GM19099 (cell line): ENCODE results near the gene GNAS-AS1.

Experiments
- POLR2A ChIP-seq: IDR thresholded peaks from 3 replicates; pipeline ENCODE4 v1.6.1; 2011; ENCODE audit warnings: low read depth; ENCODE audit not compliant: insufficient read length; ENCODE audit errors: extremely low read depth

The GNAS-AS1 gene

DNA sequence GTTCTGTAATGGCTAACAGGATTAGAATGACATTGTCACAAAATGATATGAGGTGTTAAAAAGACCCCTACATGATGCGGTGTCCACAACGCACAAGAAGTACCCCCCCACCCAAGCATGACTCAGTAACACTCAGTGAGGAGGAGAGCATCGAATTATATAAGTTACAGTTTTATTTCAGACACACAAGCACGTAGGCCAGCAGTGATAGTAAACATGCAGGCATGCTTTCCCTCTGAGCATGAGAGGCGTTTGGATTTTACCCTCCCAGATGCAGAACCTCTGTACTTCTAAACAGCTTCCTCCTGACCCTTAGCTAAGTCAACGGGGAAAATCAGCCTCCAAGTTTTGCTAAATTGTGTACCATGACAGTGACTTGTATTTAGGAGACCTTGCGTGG, 25.7 kb upstream of the GNAS-AS1 start:
- no peak for TF ChIP-seq POLR2A

DNA sequence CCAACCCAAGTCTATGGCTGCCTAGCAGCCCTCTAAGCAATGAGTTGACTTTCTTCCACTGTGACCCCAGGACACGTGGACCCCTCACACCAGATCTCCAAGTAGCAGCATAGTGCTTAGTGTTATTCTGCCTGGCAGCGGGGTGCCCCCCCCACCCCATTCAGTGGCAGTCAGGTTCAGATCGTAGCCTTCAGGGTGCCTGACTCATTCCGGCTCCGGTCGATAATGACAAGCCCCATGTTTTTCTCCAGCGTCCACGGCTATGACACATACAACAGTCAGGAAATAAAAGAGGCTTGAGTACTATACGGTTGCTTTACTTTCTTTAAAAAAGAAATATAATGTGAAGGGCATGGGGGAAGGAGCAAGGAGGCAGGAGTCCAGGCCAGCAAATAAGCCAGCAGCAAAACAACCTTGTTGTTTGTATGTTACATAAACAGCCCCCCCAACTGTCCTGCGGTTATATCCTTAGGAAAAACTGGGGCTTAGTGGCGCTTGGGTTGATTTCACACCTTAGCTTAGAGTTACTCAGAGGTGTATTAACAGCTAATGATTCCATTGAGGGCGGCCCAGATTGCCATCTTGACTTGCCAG, 24.9 kb upstream of the GNAS-AS1 start:
- no peak for TF ChIP-seq POLR2A

- no peak for TF ChIP-seq POLR2A
Measured at GRCh38 chr20:58875111-58875510, 24.4 kb upstream of the GNAS-AS1 start.

- no peak for TF ChIP-seq POLR2A
Measured at GRCh38 chr20:58874469-58874868, 23.8 kb upstream of the GNAS-AS1 start.

- no peak for TF ChIP-seq POLR2A
Measured at GRCh38 chr20:58871533-58872102, 20.9 kb upstream of the GNAS-AS1 start.

GRCh38 chr20:58870293-58871014, 19.8 kb upstream of the GNAS-AS1 start:
- no peak for TF ChIP-seq POLR2A

GRCh38 chr20:58869662-58870227, 19.0 kb upstream of the GNAS-AS1 start:
- TF ChIP-seq POLR2A = no peak

DNA sequence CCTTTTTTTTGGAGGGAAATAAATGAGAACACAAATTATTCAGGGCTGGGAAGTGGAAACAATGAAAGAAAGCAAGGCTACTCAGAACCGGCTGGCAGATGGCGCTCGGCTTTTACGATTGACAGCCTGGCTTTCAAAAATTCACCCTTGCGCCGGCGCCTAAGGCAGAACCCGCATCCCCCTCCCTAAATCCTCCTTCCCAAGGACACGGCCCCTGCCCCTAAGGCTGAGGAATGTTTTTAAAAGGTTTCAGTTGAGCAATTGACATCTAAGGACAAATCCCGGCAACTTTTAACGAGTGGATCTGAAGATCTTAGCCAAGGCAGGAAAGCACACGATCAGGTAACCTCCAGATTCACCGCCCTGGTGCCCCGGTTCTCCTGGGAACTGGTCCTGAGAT, 18.1 kb upstream of the GNAS-AS1 start:
- TF ChIP-seq POLR2A = no peak

DNA sequence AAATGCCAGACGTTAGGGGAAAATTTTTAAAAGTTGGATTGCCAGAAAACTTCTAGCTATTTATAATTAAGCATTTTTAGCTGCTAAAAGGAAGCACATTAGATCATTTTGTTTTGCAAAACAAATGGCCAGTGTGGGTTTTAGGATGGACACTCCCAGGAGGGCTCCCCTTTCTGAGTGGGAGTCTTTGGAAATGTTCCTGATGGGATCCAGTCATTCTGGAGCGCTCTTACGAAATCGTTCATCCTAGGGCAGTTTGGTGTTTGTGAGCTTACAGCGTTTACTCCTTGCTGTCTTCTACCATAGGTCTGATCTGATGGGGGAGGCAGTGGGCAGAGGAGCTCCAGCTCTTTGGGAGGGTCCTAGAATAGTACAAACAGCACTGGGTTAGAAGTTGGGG, 16.5 kb upstream of the GNAS-AS1 start:
- TF ChIP-seq POLR2A = no peak

- no peak for TF ChIP-seq POLR2A
Measured at GRCh38 chr20:58865843-58866242, 15.1 kb upstream of the GNAS-AS1 start.

- TF ChIP-seq POLR2A = no peak
Measured at GRCh38 chr20:58864346-58864745, 13.6 kb upstream of the GNAS-AS1 start.

DNA sequence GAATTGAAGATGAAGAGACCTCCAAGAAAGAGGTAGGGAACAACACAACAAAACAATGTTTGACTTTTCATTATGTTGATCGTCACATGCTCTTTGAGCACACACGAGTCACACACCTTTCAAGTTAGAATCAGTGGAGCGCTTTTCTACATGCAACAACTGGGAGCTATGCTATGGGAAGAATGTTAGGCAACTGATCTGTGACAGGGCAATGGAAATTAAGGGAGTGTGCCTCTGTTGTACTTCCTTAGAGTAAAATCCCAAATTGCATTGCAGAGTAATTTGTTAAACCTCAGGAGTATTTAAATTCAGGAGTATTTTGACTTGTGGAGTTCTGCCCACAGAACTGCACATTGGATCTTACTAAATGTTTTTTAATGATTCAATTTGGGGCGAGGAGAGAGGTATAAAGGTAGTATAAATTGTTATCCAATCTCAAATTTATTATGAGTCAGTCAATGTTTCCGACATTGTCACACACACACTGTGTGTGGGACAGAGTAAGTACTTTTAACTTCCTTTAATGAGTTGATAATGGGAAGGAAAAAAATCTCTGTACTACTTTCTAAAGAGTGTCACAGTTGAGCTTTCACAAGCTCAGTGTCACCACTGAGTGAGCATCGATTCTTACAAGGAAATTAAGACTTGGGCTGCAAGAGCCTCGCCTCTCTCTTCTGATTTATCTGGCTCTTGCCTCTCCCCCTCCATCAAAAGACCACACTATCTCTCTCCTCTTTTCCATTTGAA, 12.5 kb upstream of the GNAS-AS1 start:
- TF ChIP-seq POLR2A = no peak

- TF ChIP-seq POLR2A = no peak
Measured at GRCh38 chr20:58855506-58856389, 5.0 kb upstream of the GNAS-AS1 start.
